A549 (cell line): ENCODE measurements around the gene SUPT3H. TPM values are rescaled to one million over a fixed set of nuclear protein-coding genes. Genes with fewer than 3 reads are reported as not detected.

ENCODE experiments used
- ATAC-seq, 2 experiments: fragments of 200-7000 bp in 1 of 2; fragments of >200 bp in 1 of 2; cut with Nextera tagmentation in 1 of 2; cut with Tn5 transposase in 1 of 2; 3 replicates each; pipeline versions ENCODE4 v1.8.0 to v1.9.1; 2018 to 2020; ENCODE audit warnings: mild to moderate bottlenecking in 1 of 2, moderate library complexity in 1 of 2
- CTCF ChIA-PET: fragments of 300-600 bp; sonication (Branson Sonifier 250); formaldehyde crosslinking; extraction: SDS; loops from one replicate; lab custom pipeline; 2021; ENCODE audit warnings: antibody characterized with exemption, inconsistent platforms; lab: Yijun Ruan, JAX
- POLR2A ChIA-PET: fragments of 350-600 bp; formaldehyde crosslinking; extraction: SDS; loops from one replicate; lab custom pipeline; 2021; ENCODE audit warnings: antibody characterized with exemption, inconsistent platforms; lab: Yijun Ruan, JAX
- DNase-seq, 2 experiments: peaks; one replicate each; pipeline versions ENCODE4 v3.0.0 to v3.0.0-alpha.2; 2011 to 2016; ENCODE audit warnings: low read depth in 1 of 2, low spot score in 1 of 2
- FAIRE-seq: peaks from 2 replicates; lab custom pipeline; 2011; peaks lifted over from hg19 to GRCh38; lab: Jason Lieb, UNC
- H3K27ac ChIP-seq, 2 experiments: fragments of >200 bp; sonication (Bioruptor Twin); formaldehyde crosslinking; 3 replicates each; pipeline ENCODE4 v1.5.1; 2016 to 2017
- H3K4me1 ChIP-seq: fragments of >200 bp; sonication (Bioruptor Twin); formaldehyde crosslinking; 3 replicates; pipeline ENCODE4 v1.6.1; 2016
- H3K4me2 ChIP-seq: fragments of >200 bp; sonication (Bioruptor Twin); formaldehyde crosslinking; 3 replicates; pipeline ENCODE4 v1.6.1; 2016
- H3K4me3 ChIP-seq: fragments of >200 bp; sonication (Bioruptor Twin); formaldehyde crosslinking; 3 replicates; pipeline ENCODE4 v1.5.1; 2016
- H3K9me3 ChIP-seq: fragments of >200 bp; sonication (Bioruptor Twin); formaldehyde crosslinking; 3 replicates; pipeline ENCODE4 v1.6.1; 2016
- BHLHE40 ChIP-seq: IDR thresholded peaks from 2 replicates; pipeline ENCODE4 v1.6.1; 2012; ENCODE audit warnings: low read depth, low read length, inconsistent platforms
- CBX2 ChIP-seq: fragments of 200-600 bp; sonication (generic); IDR thresholded peaks from 2 replicates; pipeline ENCODE4 v1.6.1; 2016; ENCODE audit warnings: low read depth, mild to moderate bottlenecking, borderline replicate concordance
- CBX8 ChIP-seq: fragments of 200-600 bp; sonication (generic); IDR thresholded peaks from 2 replicates; pipeline ENCODE4 v1.6.1; 2016
- CEBPB ChIP-seq, 2 experiments: fragments of >200 bp in 1 of 2; sonication (Bioruptor Twin) in 1 of 2; formaldehyde crosslinking in 1 of 2; IDR thresholded peaks; 2 replicates each; pipeline ENCODE4 v1.6.1; 2012 to 2016
- CHD2 ChIP-seq: fragments of 150-350 bp; IDR thresholded peaks from 2 replicates; pipeline ENCODE4 v1.6.1; 2014; ENCODE audit warnings: low read length; ENCODE audit not compliant: partially characterized antibody
- ESRRA ChIP-seq: fragments of 150-350 bp; IDR thresholded peaks from 2 replicates; pipeline ENCODE4 v1.6.1; 2014; ENCODE audit warnings: mild to moderate bottlenecking, low read length, borderline replicate concordance
- FOSL2 ChIP-seq, 2 experiments: fragments of 450-650 bp in 1 of 2; fragments of >200 bp in 1 of 2; sonication (Bioruptor Twin) in 1 of 2; formaldehyde crosslinking; IDR thresholded peaks; 2 replicates each; pipeline versions ENCODE4 v1.5.0 to v1.6.1; 2016 to 2020; ENCODE audit warnings: mild to moderate bottlenecking in 1 of 2, moderate library complexity in 1 of 2
- HOXB13 ChIP-seq: fragments of 250-450 bp; sonication (Bioruptor Pico); IDR thresholded peaks from 2 replicates; pipeline ENCODE4 v1.5.0; 2020; ENCODE audit warnings: low read depth, mild to moderate bottlenecking, moderate library complexity
- JUN ChIP-seq, 2 experiments: fragments of >200 bp; sonication (Bioruptor Twin); formaldehyde crosslinking; IDR thresholded peaks; 2 replicates in 1 of 2; 3 replicates in 1 of 2; pipeline ENCODE4 v1.6.1; 2016 to 2017
- JUNB ChIP-seq: fragments of >200 bp; sonication (Bioruptor Twin); formaldehyde crosslinking; IDR thresholded peaks from 2 replicates; pipeline ENCODE4 v1.6.1; 2016
- KDM5A ChIP-seq: fragments of 200-600 bp; sonication (generic); IDR thresholded peaks from 2 replicates; pipeline ENCODE4 v1.6.1; 2016; ENCODE audit warnings: antibody characterized with exemption, mild to moderate bottlenecking
- NPAS2 ChIP-seq: fragments of 250-450 bp; sonication (Bioruptor Pico); IDR thresholded peaks from 2 replicates; pipeline ENCODE4 v1.8.0; 2022; ENCODE audit warnings: mild to moderate bottlenecking, moderate library complexity, borderline replicate concordance
- NR3C1 ChIP-seq: fragments of >200 bp; sonication (Bioruptor Twin); formaldehyde crosslinking; IDR thresholded peaks from 3 replicates; pipeline ENCODE4 v1.6.1; 2017
- POLR2A ChIP-seq: IDR thresholded peaks from 2 replicates; pipeline ENCODE4 v1.6.1; 2012; ENCODE audit warnings: mild to moderate bottlenecking, low read length
- RARB ChIP-seq: fragments of 250-450 bp; sonication (Bioruptor Pico); IDR thresholded peaks from 2 replicates; pipeline ENCODE4 v1.8.0; 2021; ENCODE audit warnings: mild to moderate bottlenecking, moderate library complexity
- TFCP2L1 ChIP-seq: fragments of 250-450 bp; sonication (Bioruptor Pico); IDR thresholded peaks from 2 replicates; pipeline ENCODE4 v1.5.0; 2021; ENCODE audit warnings: mild to moderate bottlenecking
- ZNF302 ChIP-seq: fragments of 250-450 bp; sonication (Bioruptor Pico); IDR thresholded peaks from 2 replicates; pipeline ENCODE4 v1.9.0; 2021; ENCODE audit warnings: inconsistent platforms, mild to moderate bottlenecking, moderate library complexity
- WGBS: methylation state at CpG from one replicate; pipeline ENCODE4 v1.1.6; 2017; ENCODE audit errors: missing lambda C conversion rate; 5-methylcytosine and 5-hydroxymethylcytosine counted together
- polyA plus RNA-seq, 4 experiments: library from polyadenylated mRNA; depleted of rRNA in 3 of 4; stranded (reverse); fragments of >200 nt; fragmentation: RNase III in 1 of 4; extraction: RNeasy Plus Mini Kit Qiagen cat#74134 plus additional on column Dnase treatment in 1 of 4; gene quantifications; 2 replicates in 3 of 4; 3 replicates in 1 of 4; pipeline ENCODE4 v1.2.3, GENCODE V29; 2011 to 2017
- TF ChIP-seq, protein P1 (sequence below): IDR thresholded peaks from 2 replicates; pipeline ENCODE4 v1.6.1; 2012
- TF ChIP-seq, protein P2 (sequence below): fragments of 150-350 bp; IDR thresholded peaks from 2 replicates; pipeline ENCODE4 v1.6.1; 2014; ENCODE audit warnings: low read depth, mild to moderate bottlenecking, low read length
- TF ChIP-seq, protein P3 (sequence below): IDR thresholded peaks from 2 replicates; pipeline ENCODE4 v1.6.1; 2012; ENCODE audit warnings: low read depth, borderline replicate concordance
- TF ChIP-seq, protein P4 (sequence below): fragments of >200 bp; sonication (Bioruptor Twin); formaldehyde crosslinking; IDR thresholded peaks from 3 replicates; pipeline ENCODE4 v1.5.1; 2016

Gene SUPT3H
- polyA plus RNA-seq, 2 of the 4 experiments (the other 2 are of a cell fraction): 4.3 to 6.2 TPM

DNA sequence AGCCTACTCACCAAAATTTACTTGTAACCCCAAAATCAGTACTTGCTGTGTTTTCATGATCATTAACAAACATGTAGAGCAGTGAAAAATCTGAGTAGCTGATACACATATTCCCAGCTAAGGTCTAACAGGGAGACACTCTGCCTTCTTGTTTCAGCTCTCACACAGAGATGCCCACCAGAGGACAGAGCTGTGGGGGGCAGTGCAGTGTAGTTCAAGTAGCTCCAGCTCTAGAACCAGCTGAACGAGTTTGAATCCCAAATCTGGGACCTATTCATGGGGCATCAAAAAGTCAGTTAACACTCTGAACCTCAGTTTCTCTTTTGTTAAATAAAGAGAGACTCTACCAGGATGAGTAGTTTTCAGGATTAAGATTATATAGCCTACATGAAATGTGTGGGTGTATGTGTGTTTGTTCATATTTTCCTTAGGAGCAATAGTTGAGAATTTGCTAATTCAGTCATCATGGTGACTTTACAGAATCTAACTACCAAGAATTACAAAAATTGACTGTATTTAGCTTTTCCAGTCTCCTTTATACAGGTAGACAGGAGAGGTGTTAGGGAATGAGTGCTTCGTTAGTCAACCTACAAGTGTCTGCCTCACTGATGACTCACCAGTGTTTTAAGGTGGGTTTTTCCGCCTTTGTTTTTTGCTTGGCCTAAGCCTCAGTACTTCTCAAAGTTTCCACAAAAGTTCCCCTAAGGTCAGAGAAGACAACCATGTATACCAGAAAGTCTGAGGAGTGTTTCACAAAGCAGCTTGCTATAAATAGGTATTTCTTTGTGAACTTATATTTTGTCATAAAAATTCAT is 213.6 kb downstream of the SUPT3H start:
- no peak for DNase-seq
- no peaks in the 10 kb centered on the region for H3K9me3 ChIP-seq
- FAIRE-seq: no peak
- no peak overlapping the region for H3K4me3 ChIP-seq
- TF ChIP-seq FOSL2 (IDR thresholded peaks at IDR 0.05) (no peak), FOSL2 (CRISPR knock-in tag; IDR thresholded peaks at IDR 0.05) (peak; percentile 31; the same call in 1 of the 2 replicates)
- TF ChIP-seq, protein P1, sequence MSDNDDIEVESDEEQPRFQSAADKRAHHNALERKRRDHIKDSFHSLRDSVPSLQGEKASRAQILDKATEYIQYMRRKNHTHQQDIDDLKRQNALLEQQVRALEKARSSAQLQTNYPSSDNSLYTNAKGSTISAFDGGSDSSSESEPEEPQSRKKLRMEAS: no peak
- WGBS: 71% methylated on average over 3 of the region's 3 CpGs
- ChIA-PET CTCF (no interaction called here), POLR2A (no interaction called here)
- H3K4me2 ChIP-seq: no peak overlapping the region
- no peaks in the 10 kb centered on the region for H3K4me1 ChIP-seq
- ATAC-seq: no peak
- H3K27ac ChIP-seq: no peak overlapping the region

DNA sequence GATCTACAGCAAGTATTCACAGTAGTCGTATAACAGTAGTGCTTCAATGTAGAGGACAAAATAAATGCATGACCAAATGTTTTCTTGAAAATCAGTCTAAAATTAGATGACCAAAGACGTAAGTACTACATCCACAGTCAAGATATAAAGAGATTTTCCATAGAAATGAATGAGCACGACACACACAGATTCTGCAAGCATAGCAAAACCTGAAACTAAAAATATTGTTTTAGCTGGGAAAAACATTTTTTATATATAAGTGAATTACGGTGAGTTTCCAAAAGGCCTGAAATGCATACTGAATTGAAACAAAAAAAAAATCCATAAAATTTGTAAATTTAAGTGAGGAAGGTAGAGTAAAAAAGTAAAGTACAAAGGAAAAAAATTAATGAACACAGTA is 217.4 kb downstream of the SUPT3H start:
- no peak for FAIRE-seq
- H3K4me2 ChIP-seq: no peak overlapping the region
- H3K27ac ChIP-seq: no peak overlapping the region
- CTCF ChIA-PET: no interaction called here
- no peak for DNase-seq
- no peak overlapping the region for H3K4me3 ChIP-seq
- no peaks in the 10 kb centered on the region for H3K4me1 ChIP-seq
- POLR2A ChIA-PET: no interaction called here
- TF ChIP-seq, protein P1: no peak
- TF ChIP-seq ZNF302: no peak
- no peak for TF ChIP-seq KDM5A
- no peak for TF ChIP-seq CHD2
- TF ChIP-seq NPAS2 (CRISPR knock-in tag): no peak
- TF ChIP-seq, protein P2, sequence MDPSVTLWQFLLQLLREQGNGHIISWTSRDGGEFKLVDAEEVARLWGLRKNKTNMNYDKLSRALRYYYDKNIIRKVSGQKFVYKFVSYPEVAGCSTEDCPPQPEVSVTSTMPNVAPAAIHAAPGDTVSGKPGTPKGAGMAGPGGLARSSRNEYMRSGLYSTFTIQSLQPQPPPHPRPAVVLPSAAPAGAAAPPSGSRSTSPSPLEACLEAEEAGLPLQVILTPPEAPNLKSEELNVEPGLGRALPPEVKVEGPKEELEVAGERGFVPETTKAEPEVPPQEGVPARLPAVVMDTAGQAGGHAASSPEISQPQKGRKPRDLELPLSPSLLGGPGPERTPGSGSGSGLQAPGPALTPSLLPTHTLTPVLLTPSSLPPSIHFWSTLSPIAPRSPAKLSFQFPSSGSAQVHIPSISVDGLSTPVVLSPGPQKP: no peak
- no peak for TF ChIP-seq JUN (IDR thresholded peaks at IDR 0.05)
- TF ChIP-seq NR3C1: no peak
- TF ChIP-seq CBX8: no peak
- no peak for TF ChIP-seq ESRRA
- TF ChIP-seq, protein P3, sequence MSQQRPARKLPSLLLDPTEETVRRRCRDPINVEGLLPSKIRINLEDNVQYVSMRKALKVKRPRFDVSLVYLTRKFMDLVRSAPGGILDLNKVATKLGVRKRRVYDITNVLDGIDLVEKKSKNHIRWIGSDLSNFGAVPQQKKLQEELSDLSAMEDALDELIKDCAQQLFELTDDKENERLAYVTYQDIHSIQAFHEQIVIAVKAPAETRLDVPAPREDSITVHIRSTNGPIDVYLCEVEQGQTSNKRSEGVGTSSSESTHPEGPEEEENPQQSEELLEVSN: no peak
- no peak for TF ChIP-seq CBX2
- TF ChIP-seq TFCP2L1 (CRISPR knock-in tag): no peak
- TF ChIP-seq JUNB: no peak
- TF ChIP-seq CEBPB (IDR thresholded peaks at IDR 0.05): no peak
- TF ChIP-seq HOXB13 (CRISPR knock-in tag): no peak
- no peak for TF ChIP-seq POLR2A
- TF ChIP-seq, protein P4, sequence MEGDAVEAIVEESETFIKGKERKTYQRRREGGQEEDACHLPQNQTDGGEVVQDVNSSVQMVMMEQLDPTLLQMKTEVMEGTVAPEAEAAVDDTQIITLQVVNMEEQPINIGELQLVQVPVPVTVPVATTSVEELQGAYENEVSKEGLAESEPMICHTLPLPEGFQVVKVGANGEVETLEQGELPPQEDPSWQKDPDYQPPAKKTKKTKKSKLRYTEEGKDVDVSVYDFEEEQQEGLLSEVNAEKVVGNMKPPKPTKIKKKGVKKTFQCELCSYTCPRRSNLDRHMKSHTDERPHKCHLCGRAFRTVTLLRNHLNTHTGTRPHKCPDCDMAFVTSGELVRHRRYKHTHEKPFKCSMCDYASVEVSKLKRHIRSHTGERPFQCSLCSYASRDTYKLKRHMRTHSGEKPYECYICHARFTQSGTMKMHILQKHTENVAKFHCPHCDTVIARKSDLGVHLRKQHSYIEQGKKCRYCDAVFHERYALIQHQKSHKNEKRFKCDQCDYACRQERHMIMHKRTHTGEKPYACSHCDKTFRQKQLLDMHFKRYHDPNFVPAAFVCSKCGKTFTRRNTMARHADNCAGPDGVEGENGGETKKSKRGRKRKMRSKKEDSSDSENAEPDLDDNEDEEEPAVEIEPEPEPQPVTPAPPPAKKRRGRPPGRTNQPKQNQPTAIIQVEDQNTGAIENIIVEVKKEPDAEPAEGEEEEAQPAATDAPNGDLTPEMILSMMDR: no peak
- no peak for TF ChIP-seq BHLHE40
- TF ChIP-seq RARB (CRISPR knock-in tag): no peak
- 86% methylated on average over 4 of the region's 4 CpGs for WGBS
- no peaks in the 10 kb centered on the region for H3K9me3 ChIP-seq
- ATAC-seq: no peak
